HG02885 (cell line): ENCODE data around the gene CRYBB1.
"Not testable (repeated sequence)": the region's sequence is repeated elsewhere in the genome, so short reads cannot be mapped to it uniquely, and the experiment has no call there.

ENCODE experiments used
- ATAC-seq: cut with Tn5 transposase; IDR thresholded peaks from one replicate; pipeline ENCODE4 v1.9.1; 2021; ENCODE audit warnings: mild to moderate bottlenecking; ENCODE audit not compliant: unreplicated experiment, poor library complexity

Gene CRYBB1

GRCh38 chr22:26642465-26643417 is 24.9 kb upstream of the CRYBB1 start:
- peak; percentile 40 for ATAC-seq

- no peak for ATAC-seq
Observed at GRCh38 chr22:26636296-26636695, 18.5 kb upstream of the CRYBB1 start.

- ATAC-seq, result no peak
Observed at GRCh38 chr22:26635117-26635516, 17.3 kb upstream of the CRYBB1 start.

GRCh38 chr22:26634189-26634588 is 16.4 kb upstream of the CRYBB1 start:
- no peak for ATAC-seq

GRCh38 chr22:26632422-26633155 is 14.8 kb upstream of the CRYBB1 start:
- no peak for ATAC-seq

GRCh38 chr22:26631282-26631681 is 13.5 kb upstream of the CRYBB1 start:
- ATAC-seq, result no peak

- no peak for ATAC-seq
Observed at GRCh38 chr22:26629988-26630761, 12.3 kb upstream of the CRYBB1 start.

GRCh38 chr22:26624803-26625202 is 7.0 kb upstream of the CRYBB1 start:
- no peak for ATAC-seq

GRCh38 chr22:26623984-26624383 is 6.2 kb upstream of the CRYBB1 start:
- no peak for ATAC-seq

GRCh38 chr22:26621663-26622062 is 3.8 kb upstream of the CRYBB1 start, which contains the start of gene CRYBA4:
CRYBA4 (plus strand) TSS chr22:26621963; CDS start chr22:26622597, 634 bp downstream.
- ATAC-seq, result no peak

GRCh38 chr22:26620197-26620596 is 2.4 kb upstream of the CRYBB1 start:
- ATAC-seq, result no peak

- ATAC-seq, result no peak
Observed at GRCh38 chr22:26619510-26619909, 1.7 kb upstream of the CRYBB1 start.

- ATAC-seq, result no peak
Observed at GRCh38 chr22:26618455-26618854, 628 bp upstream of the CRYBB1 start.

GRCh38 chr22:26616650-26617049 is 1.2 kb downstream of the CRYBB1 start:
- ATAC-seq, result no peak

GRCh38 chr22:26615830-26616435 is 1.9 kb downstream of the CRYBB1 start:
- ATAC-seq, result no peak

- ATAC-seq, result peak; percentile 49
Observed at GRCh38 chr22:26615149-26615548, 2.7 kb downstream of the CRYBB1 start.

- no peak for ATAC-seq
Observed at GRCh38 chr22:26614322-26614721, 3.5 kb downstream of the CRYBB1 start.

GRCh38 chr22:26613753-26614152 is 4.1 kb downstream of the CRYBB1 start:
- not testable (repeated sequence) for ATAC-seq

- no peak for ATAC-seq
Observed at GRCh38 chr22:26612652-26613051, 5.2 kb downstream of the CRYBB1 start.

GRCh38 chr22:26610996-26611395 is 6.8 kb downstream of the CRYBB1 start:
- no peak for ATAC-seq
